ENCODE measurements around the gene SRGAP1.

The SRGAP1 gene

GRCh38 chr12:64205542-64205941 lies 361.0 kb downstream of the SRGAP1 start:
- no peaks in the 10 kb centered on the region for H3K27me3 ChIP-seq (ENCODE audit: control insufficient read depth, insufficient read depth, low read length)
- no peaks in the 10 kb centered on the region for H3K9me3 ChIP-seq (ENCODE audit: control insufficient read depth, insufficient read depth, low read length)
- no peaks in the 10 kb centered on the region for H3K4me1 ChIP-seq (ENCODE audit: control insufficient read depth, insufficient read depth, low read length)
- no peak overlapping the region for H3K9ac ChIP-seq (ENCODE audit: low read depth, low read length)
- H3K27ac ChIP-seq (ENCODE audit: low read depth, low read length), result no peak overlapping the region
- no peak overlapping the region for H3K4me3 ChIP-seq (ENCODE audit: low read depth, low read length)
- 0 out of 2 replicates have a peak, but pooled peaks cover 2% of the 10 kb centered on the region for H3K36me3 ChIP-seq (ENCODE audit: control insufficient read depth, insufficient read depth, low read length)

GRCh38 chr12:64207453-64207852 lies 363.0 kb downstream of the SRGAP1 start:
- no peak overlapping the region for H3K9ac ChIP-seq (ENCODE audit: low read depth, low read length)
- H3K9me3 ChIP-seq (ENCODE audit: control insufficient read depth, insufficient read depth, low read length), result no peaks in the 10 kb centered on the region
- H3K4me3 ChIP-seq (ENCODE audit: low read depth, low read length), result no peak overlapping the region
- H3K36me3 ChIP-seq (ENCODE audit: control insufficient read depth, insufficient read depth, low read length), result peaks cover 2% of the 10 kb centered on the region; the same call in 1 of the 2 replicates
- H3K27ac ChIP-seq (ENCODE audit: low read depth, low read length), result no peak overlapping the region
- no peaks in the 10 kb centered on the region for H3K27me3 ChIP-seq (ENCODE audit: control insufficient read depth, insufficient read depth, low read length)
- no peaks in the 10 kb centered on the region for H3K4me1 ChIP-seq (ENCODE audit: control insufficient read depth, insufficient read depth, low read length)

Measured in HUES48 (cell line).